ENCODE measurements around the gene NAA80. TPM values are rescaled to one million over a fixed set of nuclear protein-coding genes. Genes with fewer than 3 reads are reported as not detected.

The NAA80 gene
- total and polyA plus RNA-seq, 2 of the 8 experiments (the other 6 are each of a cell fraction or from before 2014, with no cell fraction given): 11.3 to 16.7 TPM

- TF ChIP-seq CREB1 (IDR thresholded peaks at IDR 0.05): 0 out of 2 replicates have a peak, but pooled peaks have one; percentile 36
Observed at GRCh38 chr3:50347187-50347813, 48.1 kb upstream of the NAA80 start (continued).

Data from H1 (cell line).